ENCODE measurements around the gene TBC1D22A.

The TBC1D22A gene

DNA sequence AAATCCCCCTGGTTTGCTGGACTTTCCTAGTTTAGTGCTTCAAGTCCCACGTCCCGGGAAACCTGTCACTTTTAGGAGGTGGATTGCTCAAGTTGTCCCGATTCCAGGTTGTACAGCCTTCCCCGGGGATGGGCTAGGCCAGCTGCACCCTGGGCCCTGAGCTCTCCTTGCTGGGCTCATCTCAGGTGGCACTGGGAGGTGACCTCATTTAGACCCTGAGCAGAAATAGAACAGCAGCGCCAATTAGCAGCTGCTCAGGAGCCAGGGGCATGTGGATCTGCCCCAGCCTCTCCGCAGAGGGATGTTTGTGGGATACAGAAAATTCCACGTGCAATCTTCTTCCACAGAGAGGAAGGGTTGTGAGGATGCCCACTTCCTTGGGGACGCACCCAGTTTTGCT is 14.8 kb upstream of the TBC1D22A start:
- TF ChIP-seq, protein P1, sequence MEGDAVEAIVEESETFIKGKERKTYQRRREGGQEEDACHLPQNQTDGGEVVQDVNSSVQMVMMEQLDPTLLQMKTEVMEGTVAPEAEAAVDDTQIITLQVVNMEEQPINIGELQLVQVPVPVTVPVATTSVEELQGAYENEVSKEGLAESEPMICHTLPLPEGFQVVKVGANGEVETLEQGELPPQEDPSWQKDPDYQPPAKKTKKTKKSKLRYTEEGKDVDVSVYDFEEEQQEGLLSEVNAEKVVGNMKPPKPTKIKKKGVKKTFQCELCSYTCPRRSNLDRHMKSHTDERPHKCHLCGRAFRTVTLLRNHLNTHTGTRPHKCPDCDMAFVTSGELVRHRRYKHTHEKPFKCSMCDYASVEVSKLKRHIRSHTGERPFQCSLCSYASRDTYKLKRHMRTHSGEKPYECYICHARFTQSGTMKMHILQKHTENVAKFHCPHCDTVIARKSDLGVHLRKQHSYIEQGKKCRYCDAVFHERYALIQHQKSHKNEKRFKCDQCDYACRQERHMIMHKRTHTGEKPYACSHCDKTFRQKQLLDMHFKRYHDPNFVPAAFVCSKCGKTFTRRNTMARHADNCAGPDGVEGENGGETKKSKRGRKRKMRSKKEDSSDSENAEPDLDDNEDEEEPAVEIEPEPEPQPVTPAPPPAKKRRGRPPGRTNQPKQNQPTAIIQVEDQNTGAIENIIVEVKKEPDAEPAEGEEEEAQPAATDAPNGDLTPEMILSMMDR (IDR thresholded peaks at IDR 0.05), result no peak

DNA sequence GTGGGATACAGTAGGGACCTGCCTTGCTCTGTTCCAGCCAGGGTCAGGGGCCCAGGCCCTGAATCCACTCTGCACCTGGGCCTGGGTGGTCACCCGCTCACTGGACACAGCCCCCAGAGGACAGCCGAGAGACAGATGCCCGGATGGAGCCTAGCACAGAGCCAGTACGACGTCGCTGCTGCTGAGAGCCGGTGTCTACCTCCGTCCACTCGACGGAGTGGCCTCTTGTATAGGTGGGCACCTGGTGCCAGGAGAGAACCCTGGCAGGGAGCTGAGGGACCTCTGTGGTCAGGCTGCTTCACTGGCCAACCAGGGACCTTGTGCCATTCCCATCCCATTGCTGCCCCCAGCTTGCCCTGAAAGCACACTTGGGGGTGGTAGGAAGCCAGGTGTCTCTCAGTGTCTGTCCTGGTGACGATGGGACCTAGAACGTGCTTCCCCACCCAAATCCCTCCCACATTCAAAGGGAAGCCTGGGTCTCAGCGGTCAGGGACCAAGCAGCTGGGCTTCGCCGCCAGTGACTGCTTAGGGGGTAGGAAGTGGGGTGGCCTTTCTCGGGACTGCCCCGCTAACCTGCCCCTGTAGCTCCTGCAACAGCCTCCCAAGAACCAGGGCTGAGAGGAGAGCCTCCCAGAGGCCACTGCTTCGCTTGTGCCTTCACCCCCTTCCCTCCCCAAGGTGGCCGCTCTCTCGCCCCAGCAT is 14.1 kb upstream of the TBC1D22A start:
- TF ChIP-seq, protein P1 (IDR thresholded peaks at IDR 0.05), result no peak

DNA sequence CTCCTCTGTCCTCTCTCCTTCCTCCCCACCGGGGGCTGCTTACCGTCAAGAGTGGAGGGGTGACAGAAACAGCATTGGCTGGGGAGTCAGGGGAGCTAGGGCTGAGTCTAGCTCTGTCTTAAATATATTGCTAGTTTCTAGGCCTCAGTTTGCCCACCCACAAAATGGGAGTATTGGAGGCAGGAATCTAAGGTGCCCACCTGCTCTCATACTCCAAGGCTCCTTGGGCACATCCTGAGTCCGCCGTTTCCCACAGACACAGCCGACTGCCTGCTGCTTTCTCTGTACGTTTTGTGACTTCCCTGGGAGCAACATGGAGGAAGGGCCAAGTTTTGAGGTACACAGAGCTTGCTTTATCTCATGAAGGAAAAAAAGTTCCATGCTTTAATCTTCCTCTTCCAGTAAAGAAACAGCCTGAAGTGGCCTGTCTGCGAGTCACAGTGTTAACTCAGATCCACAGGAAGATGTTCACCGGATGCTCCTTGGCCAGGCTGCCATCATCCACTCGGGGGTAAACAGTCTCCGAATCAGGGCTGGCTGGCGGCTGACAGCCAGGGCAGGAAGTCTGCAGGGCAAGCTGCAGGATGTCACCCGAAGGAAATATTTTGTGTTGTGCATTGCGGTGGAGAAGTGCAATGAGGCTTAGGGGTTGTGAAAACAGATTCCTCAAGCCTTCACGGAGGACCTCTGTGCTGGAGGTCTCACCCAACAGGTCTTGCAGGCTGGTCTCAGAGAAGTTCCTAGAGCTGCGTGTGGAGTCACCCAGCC is 13.4 kb upstream of the TBC1D22A start:
- TF ChIP-seq, protein P1 (IDR thresholded peaks at IDR 0.05), result no peak

DNA sequence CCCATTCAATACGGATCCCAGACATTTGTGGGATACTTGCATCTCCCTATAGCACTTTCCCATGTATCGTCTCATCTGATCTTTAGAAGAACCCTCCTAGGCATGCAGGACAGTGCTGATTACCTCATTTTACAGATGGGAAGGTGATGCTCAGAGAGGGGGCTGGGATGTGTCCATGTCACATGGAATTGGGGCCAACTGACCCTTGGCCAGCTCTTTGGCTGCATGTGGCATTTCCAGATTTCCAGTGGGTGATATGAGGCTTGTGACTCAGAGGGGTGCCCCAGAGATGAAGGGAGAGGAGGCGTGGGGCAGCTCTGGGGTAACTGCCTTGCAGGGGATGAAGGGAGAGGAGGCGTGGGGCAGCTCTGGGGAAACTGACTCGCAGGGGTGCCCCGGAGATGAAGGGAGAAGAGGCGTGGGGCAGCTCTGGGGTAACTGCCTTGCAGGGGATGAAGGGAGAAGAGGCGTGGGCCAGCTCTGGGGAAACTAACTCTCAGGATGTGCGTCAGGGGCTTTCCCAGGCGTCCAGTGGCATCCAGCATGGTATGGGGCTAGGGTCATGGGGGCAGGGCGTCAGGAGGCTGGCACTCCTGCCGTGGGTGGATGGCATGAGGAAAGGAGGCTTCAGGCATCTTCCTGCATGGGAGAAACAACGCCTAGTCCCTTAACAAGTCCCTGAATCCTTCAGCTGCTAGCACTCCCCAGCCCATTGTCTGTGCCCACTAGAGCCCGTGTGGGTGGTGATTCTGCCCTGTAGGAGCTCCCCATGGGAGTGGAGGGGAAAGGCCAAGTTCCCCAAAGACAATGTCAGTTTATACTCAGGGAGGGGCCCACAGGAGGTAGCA is 12.5 kb upstream of the TBC1D22A start:
- TF ChIP-seq, protein P1 (IDR thresholded peaks at IDR 0.05), result no peak

DNA sequence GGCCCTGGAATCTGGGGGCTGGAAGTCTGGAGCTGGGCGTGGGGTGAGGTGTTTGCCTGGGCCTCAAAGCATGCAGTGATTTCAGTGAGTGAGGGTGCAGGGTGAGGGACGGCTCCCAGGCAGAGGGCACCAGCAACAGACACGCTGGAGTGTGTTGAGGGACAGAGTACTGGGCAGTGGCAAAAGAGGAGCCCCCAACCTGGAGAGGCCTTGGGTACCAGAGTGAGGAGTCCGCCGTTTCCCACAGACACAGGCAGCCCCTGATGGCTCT is 12.0 kb upstream of the TBC1D22A start:
- TF ChIP-seq, protein P1 (IDR thresholded peaks at IDR 0.05), result no peak

DNA sequence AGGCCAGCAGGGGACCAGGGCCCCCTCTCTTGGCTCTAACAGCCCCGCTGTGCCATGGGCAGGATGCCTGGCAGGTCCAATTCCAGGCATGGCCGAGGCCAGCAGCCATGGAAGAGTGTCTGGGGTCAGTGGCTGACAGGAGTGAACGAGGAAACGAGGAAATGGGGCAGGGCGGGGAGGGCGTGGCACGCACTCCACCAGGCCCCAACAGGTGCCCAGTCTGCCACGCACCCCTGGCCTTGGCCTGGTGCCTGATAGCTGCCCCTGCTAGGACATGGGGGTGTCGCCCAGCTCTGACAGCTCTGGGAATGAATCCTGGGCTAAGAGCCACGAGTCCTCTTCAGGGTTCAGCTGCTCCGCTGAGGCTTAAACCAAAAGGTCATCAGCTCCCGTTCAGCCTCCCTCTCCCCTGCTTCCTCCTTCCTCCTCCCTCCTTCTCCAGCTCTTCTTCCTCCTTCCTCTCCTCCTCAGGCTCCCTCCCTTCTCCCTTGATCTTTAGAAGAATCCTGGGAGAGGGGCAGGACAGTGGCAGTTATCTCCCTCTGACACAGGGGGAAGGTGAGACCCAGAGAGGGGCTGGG is 11.5 kb upstream of the TBC1D22A start:
- TF ChIP-seq, protein P1 (IDR thresholded peaks at IDR 0.05), result no peak

DNA sequence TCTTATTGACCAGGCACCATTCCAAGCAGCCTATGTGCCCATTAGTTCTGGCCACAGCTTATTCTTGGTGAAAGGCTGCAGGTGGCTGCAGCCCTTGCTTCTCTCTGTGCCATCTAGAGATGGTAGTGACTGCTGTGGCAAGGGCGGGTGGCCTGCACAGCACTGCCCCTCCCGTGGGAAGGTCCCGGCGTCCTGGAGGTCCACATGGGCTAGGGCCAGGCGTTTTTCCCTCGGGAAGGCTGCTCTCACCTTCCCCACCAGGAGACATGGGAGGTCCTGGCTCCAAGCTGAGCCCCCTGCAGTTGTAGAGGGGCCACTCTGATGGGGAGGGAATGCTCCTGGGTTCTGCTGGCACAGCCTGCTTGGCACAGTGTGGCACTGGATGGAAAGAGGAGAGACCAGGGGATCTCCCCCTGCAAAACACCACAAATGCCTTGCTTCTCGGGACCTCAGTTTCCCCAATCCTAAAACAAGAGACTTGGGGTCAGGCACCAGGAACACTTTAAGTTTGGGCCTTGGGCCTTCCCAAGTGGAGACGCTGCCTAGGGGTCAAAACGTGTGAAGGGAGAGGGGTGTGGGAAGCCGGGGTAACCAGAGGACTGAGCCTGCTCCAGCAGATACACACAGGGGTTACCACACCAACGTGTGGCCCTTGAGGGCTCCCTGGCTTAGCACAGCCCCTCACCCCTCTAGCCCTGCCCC is 10.0 kb upstream of the TBC1D22A start:
- TF ChIP-seq, protein P1 (IDR thresholded peaks at IDR 0.05), result no peak
